ENCODE measurements around the gene CPSF4L.

The CPSF4L gene

GRCh38 chr17:73281928-73282327 lies 20.2 kb upstream of the CPSF4L start:
- Histone ChIP-seq H3K36me3 (ENCODE audit: control insufficient read depth, insufficient read depth, low read length) (peaks cover 12% of the 10 kb centered on the region), H3K9me3 (ENCODE audit: control insufficient read depth, insufficient read depth, low read length) (no peaks in the 10 kb centered on the region), H3K27me3 (ENCODE audit: control insufficient read depth, insufficient read depth, low read length) (no peaks in the 10 kb centered on the region), H3K4me3 (ENCODE audit: low read length) (no peak overlapping the region), H3K27ac (ENCODE audit: low read length) (no peak overlapping the region), H3K4me1 (ENCODE audit: control insufficient read depth, insufficient read depth, low read length) (no peaks in the 10 kb centered on the region)
- DNase-seq (ENCODE audit: low read depth, low spot score): no peak
- no CpG with 5 or more reads among the region's 7 CpGs for WGBS (ENCODE audit: insufficient coverage, insufficient read length)

GRCh38 chr17:73280191-73280590 lies 18.5 kb upstream of the CPSF4L start:
- Histone ChIP-seq H3K4me1 (ENCODE audit: control insufficient read depth, insufficient read depth, low read length) (no peaks in the 10 kb centered on the region), H3K36me3 (ENCODE audit: control insufficient read depth, insufficient read depth, low read length) (peaks cover 4% of the 10 kb centered on the region; the same call in 1 of the 2 replicates), H3K4me3 (ENCODE audit: low read length) (no peak overlapping the region), H3K27ac (ENCODE audit: low read length) (no peak overlapping the region), H3K9me3 (ENCODE audit: control insufficient read depth, insufficient read depth, low read length) (no peaks in the 10 kb centered on the region), H3K27me3 (ENCODE audit: control insufficient read depth, insufficient read depth, low read length) (no peaks in the 10 kb centered on the region)
- no peak for DNase-seq (ENCODE audit: low read depth, low spot score)
- WGBS (ENCODE audit: insufficient coverage, insufficient read length): no CpG with 5 or more reads among the region's 12 CpGs

DNA sequence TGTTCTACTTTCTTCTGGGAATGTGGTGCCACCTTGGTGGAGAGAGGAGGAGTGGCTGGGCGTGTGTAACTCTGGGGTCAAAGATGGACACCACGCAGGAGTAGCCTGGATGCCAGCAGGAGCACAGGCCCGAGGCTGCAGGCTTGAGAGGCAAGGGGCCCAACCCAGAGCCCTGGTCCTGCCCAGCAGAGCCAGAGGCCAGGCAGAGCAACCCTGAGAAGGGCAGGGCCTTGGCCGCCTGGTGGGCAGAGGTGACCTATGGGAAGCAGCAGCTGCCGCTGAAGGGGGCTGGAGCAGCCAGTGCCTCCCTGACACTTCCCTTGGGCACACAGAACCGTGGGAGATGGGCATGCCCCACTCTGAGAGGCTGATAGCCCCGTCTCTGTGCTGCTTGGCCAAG lies 18.0 kb upstream of the CPSF4L start:
- whole genome bisulfite sequencing (ENCODE audit: insufficient coverage, insufficient read length): no CpG with 5 or more reads among the region's 7 CpGs
- Histone ChIP-seq H3K36me3 (ENCODE audit: control insufficient read depth, insufficient read depth, low read length) (no peaks in the 10 kb centered on the region; the same call in 1 of the 2 replicates), H3K27me3 (ENCODE audit: control insufficient read depth, insufficient read depth, low read length) (no peaks in the 10 kb centered on the region), H3K27ac (ENCODE audit: low read length) (no peak overlapping the region), H3K4me3 (ENCODE audit: low read length) (no peak overlapping the region), H3K9me3 (ENCODE audit: control insufficient read depth, insufficient read depth, low read length) (no peaks in the 10 kb centered on the region), H3K4me1 (ENCODE audit: control insufficient read depth, insufficient read depth, low read length) (no peaks in the 10 kb centered on the region)
- no peak for DNase-seq (ENCODE audit: low read depth, low spot score)

GRCh38 chr17:73278465-73279453 lies 17.1 kb upstream of the CPSF4L start:
- H3K9me3 ChIP-seq (ENCODE audit: control insufficient read depth, insufficient read depth, low read length): no peaks in the 10 kb centered on the region
- H3K27me3 ChIP-seq (ENCODE audit: control insufficient read depth, insufficient read depth, low read length): no peaks in the 10 kb centered on the region
- H3K4me3 ChIP-seq (ENCODE audit: low read length): no peak overlapping the region
- no peak overlapping the region for H3K27ac ChIP-seq (ENCODE audit: low read length)
- H3K36me3 ChIP-seq (ENCODE audit: control insufficient read depth, insufficient read depth, low read length): no peaks in the 10 kb centered on the region
- H3K4me1 ChIP-seq (ENCODE audit: control insufficient read depth, insufficient read depth, low read length): no peaks in the 10 kb centered on the region
- DNase-seq (ENCODE audit: low read depth, low spot score): no peak
- no CpG with 5 or more reads among the region's 14 CpGs for WGBS (ENCODE audit: insufficient coverage, insufficient read length)

DNA sequence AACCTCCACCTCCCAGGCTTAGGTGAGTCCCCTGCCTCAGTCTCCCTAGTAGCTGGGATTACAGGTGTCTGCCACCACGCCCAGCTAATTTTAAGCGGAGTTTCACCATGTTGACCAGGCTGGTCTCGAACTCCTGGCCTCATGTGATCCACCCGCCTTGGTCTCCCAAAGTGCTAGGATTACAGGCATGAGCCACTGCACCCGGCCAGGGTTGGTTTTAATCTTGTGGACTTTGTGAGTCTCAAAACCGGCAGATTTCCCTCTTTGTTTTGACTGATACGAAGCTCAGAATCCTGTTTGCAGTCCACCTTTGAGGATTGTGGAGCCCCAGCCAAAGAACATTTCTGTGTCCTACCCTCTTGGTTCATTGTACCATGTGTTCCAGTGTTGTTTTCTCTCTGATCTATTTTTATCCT lies 16.4 kb upstream of the CPSF4L start:
- WGBS (ENCODE audit: insufficient coverage, insufficient read length): no CpG with 5 or more reads among the region's 7 CpGs
- Histone ChIP-seq H3K27ac (ENCODE audit: low read length) (no peak overlapping the region), H3K4me3 (ENCODE audit: low read length) (no peak overlapping the region), H3K4me1 (ENCODE audit: control insufficient read depth, insufficient read depth, low read length) (no peaks in the 10 kb centered on the region), H3K27me3 (ENCODE audit: control insufficient read depth, insufficient read depth, low read length) (no peaks in the 10 kb centered on the region), H3K9me3 (ENCODE audit: control insufficient read depth, insufficient read depth, low read length) (no peaks in the 10 kb centered on the region), H3K36me3 (ENCODE audit: control insufficient read depth, insufficient read depth, low read length) (no peaks in the 10 kb centered on the region)
- no peak for DNase-seq (ENCODE audit: low read depth, low spot score)

DNA sequence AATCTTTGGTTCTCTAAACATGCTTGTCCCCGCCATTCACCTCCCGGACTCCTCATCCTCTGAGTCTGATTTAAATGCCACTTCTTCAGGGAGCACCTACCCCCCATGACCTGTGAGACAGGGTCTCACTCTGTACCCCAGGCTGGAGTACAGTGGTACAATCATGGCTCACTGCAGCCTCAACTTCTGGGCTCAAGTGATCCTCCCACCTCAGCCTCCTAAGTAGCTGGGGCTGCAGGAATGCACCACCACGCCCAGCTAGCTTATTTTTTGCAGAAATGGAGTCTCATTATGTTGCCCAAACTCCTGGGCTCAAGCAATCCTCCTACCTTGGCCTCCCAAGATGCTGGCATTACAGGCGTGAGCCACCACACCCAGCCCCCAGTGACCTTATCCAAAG lies 12.8 kb upstream of the CPSF4L start:
- no peak for DNase-seq (ENCODE audit: low read depth, low spot score)
- H3K27ac ChIP-seq (ENCODE audit: low read length): no peak overlapping the region
- H3K4me1 ChIP-seq (ENCODE audit: control insufficient read depth, insufficient read depth, low read length): no peaks in the 10 kb centered on the region
- WGBS (ENCODE audit: insufficient coverage, insufficient read length): no CpG with 5 or more reads among the region's 4 CpGs
- no peaks in the 10 kb centered on the region; the same call in 1 of the 2 replicates for H3K27me3 ChIP-seq (ENCODE audit: control insufficient read depth, insufficient read depth, low read length)
- H3K4me3 ChIP-seq (ENCODE audit: low read length): no peak overlapping the region
- no peaks in the 10 kb centered on the region for H3K36me3 ChIP-seq (ENCODE audit: control insufficient read depth, insufficient read depth, low read length)
- no peaks in the 10 kb centered on the region for H3K9me3 ChIP-seq (ENCODE audit: control insufficient read depth, insufficient read depth, low read length)

DNA sequence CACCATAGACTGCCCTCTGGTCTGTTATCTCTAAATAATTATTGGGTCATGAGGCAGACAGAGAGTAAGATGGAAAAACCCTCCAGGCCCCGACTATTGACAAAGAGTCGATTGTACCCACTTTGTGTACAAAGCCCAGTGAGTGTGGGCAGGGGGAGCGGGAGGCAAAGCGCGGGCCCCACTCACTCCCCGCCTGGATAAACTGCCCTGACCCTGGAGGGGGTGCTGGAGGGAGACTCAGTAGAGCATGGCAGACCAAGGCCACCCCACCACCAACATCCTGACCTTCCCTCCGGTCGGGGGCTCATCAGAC lies 11.2 kb upstream of the CPSF4L start:
- no peaks in the 10 kb centered on the region for H3K36me3 ChIP-seq (ENCODE audit: control insufficient read depth, insufficient read depth, low read length)
- H3K9me3 ChIP-seq (ENCODE audit: control insufficient read depth, insufficient read depth, low read length): no peaks in the 10 kb centered on the region
- H3K4me1 ChIP-seq (ENCODE audit: control insufficient read depth, insufficient read depth, low read length): no peaks in the 10 kb centered on the region
- no peak for DNase-seq (ENCODE audit: low read depth, low spot score)
- no CpG with 5 or more reads among the region's 8 CpGs for WGBS (ENCODE audit: insufficient coverage, insufficient read length)
- H3K27ac ChIP-seq (ENCODE audit: low read length): no peak overlapping the region
- H3K27me3 ChIP-seq (ENCODE audit: control insufficient read depth, insufficient read depth, low read length): no peaks in the 10 kb centered on the region; the same call in 1 of the 2 replicates
- no peak overlapping the region for H3K4me3 ChIP-seq (ENCODE audit: low read length)

- Histone ChIP-seq H3K9me3 (ENCODE audit: control insufficient read depth, insufficient read depth, low read length) (no peaks in the 10 kb centered on the region), H3K4me3 (ENCODE audit: low read length) (no peak overlapping the region), H3K27me3 (ENCODE audit: control insufficient read depth, insufficient read depth, low read length) (no peaks in the 10 kb centered on the region; the same call in 1 of the 2 replicates), H3K36me3 (ENCODE audit: control insufficient read depth, insufficient read depth, low read length) (no peaks in the 10 kb centered on the region), H3K27ac (ENCODE audit: low read length) (no peak overlapping the region), H3K4me1 (ENCODE audit: control insufficient read depth, insufficient read depth, low read length) (no peaks in the 10 kb centered on the region)
- no CpG with 5 or more reads among the region's 9 CpGs for WGBS (ENCODE audit: insufficient coverage, insufficient read length)
- DNase-seq (ENCODE audit: low read depth, low spot score): no peak
Measured at GRCh38 chr17:73271072-73271471, 9.4 kb upstream of the CPSF4L start.

DNA sequence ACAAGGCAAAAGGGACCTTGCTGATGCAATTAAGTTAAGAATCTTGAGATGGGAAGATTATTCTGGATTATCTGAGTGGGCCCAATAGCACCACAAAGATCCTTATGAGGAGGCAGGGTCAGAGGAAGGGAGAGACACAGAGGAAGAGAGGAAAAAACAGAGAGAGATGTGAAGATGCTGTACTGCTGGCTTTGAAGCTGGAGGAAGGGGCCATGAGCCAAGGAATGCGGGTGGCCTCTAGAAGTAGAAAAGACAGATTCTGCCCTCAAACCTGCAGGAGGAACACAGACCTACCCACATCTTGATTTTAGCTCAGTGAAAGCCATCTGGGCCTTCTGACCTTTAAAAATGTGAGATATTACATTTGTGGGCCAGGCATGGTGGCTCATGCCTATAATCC lies 8.1 kb upstream of the CPSF4L start:
- no peaks in the 10 kb centered on the region for H3K4me1 ChIP-seq (ENCODE audit: control insufficient read depth, insufficient read depth, low read length)
- no peak for DNase-seq (ENCODE audit: low read depth, low spot score)
- H3K27me3 ChIP-seq (ENCODE audit: control insufficient read depth, insufficient read depth, low read length): no peaks in the 10 kb centered on the region; the same call in 1 of the 2 replicates
- no peak overlapping the region for H3K4me3 ChIP-seq (ENCODE audit: low read length)
- H3K27ac ChIP-seq (ENCODE audit: low read length): no peak overlapping the region
- no peaks in the 10 kb centered on the region for H3K9me3 ChIP-seq (ENCODE audit: control insufficient read depth, insufficient read depth, low read length)
- no peaks in the 10 kb centered on the region for H3K36me3 ChIP-seq (ENCODE audit: control insufficient read depth, insufficient read depth, low read length)
- no CpG with 5 or more reads among the region's 1 CpG for WGBS (ENCODE audit: insufficient coverage, insufficient read length)

DNA sequence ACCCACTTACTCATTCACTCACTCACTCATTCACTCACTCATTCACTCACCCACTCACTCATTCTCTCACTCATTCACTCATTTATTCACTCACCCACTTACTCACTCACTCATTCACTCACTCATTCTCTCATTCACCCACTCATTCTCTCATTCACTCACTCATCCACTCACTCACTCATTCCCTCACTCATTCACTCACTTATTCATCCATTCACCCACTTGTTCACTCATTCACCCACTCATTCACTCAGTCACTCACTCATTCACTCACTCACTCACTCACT lies 7.6 kb upstream of the CPSF4L start:
- Histone ChIP-seq H3K27ac (ENCODE audit: low read length) (no peak overlapping the region), H3K27me3 (ENCODE audit: control insufficient read depth, insufficient read depth, low read length) (no peaks in the 10 kb centered on the region; the same call in 1 of the 2 replicates), H3K4me1 (ENCODE audit: control insufficient read depth, insufficient read depth, low read length) (no peaks in the 10 kb centered on the region), H3K36me3 (ENCODE audit: control insufficient read depth, insufficient read depth, low read length) (no peaks in the 10 kb centered on the region), H3K4me3 (ENCODE audit: low read length) (no peak overlapping the region), H3K9me3 (ENCODE audit: control insufficient read depth, insufficient read depth, low read length) (no peaks in the 10 kb centered on the region)
- no peak for DNase-seq (ENCODE audit: low read depth, low spot score)

Measured in iPS DF 6.9 (cell line).